ENCODE results near the gene DISP2. TPM values are rescaled to one million over a fixed set of nuclear protein-coding genes. Genes with fewer than 3 reads are reported as not detected.
A peak's percentile ranks its signal among the peaks of the same experiment; 100 is the strongest.

DISP2 gene
- total RNA-seq, 1 donor: 0.36 TPM

GRCh38 chr15:40354408-40355171 lies 3.4 kb upstream of the DISP2 start:
- H3K79me2 ChIP-seq (ENCODE audit: insufficient read depth, low read length): no peaks in the 10 kb centered on the region
- H3K4me1 ChIP-seq (ENCODE audit: insufficient read depth, low read length): peaks cover 12% of the 10 kb centered on the region
- no peak overlapping the region for H3K27ac ChIP-seq (ENCODE audit: low read depth, low read length)
- peak; percentile 98 for DNase-seq (ENCODE audit: insufficient read length, low spot score, missing footprints)
- peak; percentile 69 for TF ChIP-seq CTCF (IDR thresholded peaks at IDR 0.05; ENCODE audit: extremely low read depth, low read depth, low read length)
- no peaks in the 10 kb centered on the region for H3K36me3 ChIP-seq (ENCODE audit: insufficient read depth, low read length)
- H4K20me1 ChIP-seq (ENCODE audit: insufficient read depth, low read length): no peaks in the 10 kb centered on the region
- peak overlapping the region; percentile 62 for H2AFZ ChIP-seq (ENCODE audit: low read length)
- H3K4me2 ChIP-seq (ENCODE audit: insufficient read depth, low read length): peak overlapping the region; percentile 43
- peaks cover 9% of the 10 kb centered on the region for H3K27me3 ChIP-seq (ENCODE audit: insufficient read depth, low read length)
- H3K9me3 ChIP-seq (ENCODE audit: low read depth, low read length): no peaks in the 10 kb centered on the region
- H3K4me3 ChIP-seq (ENCODE audit: insufficient read depth, low read length): peak overlapping the region; percentile 16

- Histone ChIP-seq H3K27ac (ENCODE audit: low read depth, low read length) (no peak overlapping the region), H3K79me2 (ENCODE audit: insufficient read depth, low read length) (no peaks in the 10 kb centered on the region), H3K27me3 (ENCODE audit: insufficient read depth, low read length) (peaks cover 9% of the 10 kb centered on the region), H3K4me1 (ENCODE audit: insufficient read depth, low read length) (peaks cover 12% of the 10 kb centered on the region), H3K36me3 (ENCODE audit: insufficient read depth, low read length) (no peaks in the 10 kb centered on the region), H3K4me3 (ENCODE audit: insufficient read depth, low read length) (no peak overlapping the region), H3K4me2 (ENCODE audit: insufficient read depth, low read length) (no peak overlapping the region), H3K9me3 (ENCODE audit: low read depth, low read length) (no peaks in the 10 kb centered on the region), H4K20me1 (ENCODE audit: insufficient read depth, low read length) (no peaks in the 10 kb centered on the region), H2AFZ (ENCODE audit: low read length) (no peak overlapping the region)
- TF ChIP-seq CTCF (IDR thresholded peaks at IDR 0.05; ENCODE audit: extremely low read depth, low read depth, low read length): no peak
- peak; percentile 76 for DNase-seq (ENCODE audit: insufficient read length, low spot score, missing footprints)
These were observed 1.9 kb upstream of the DISP2 start for GRCh38 chr15:40355976-40356585.

GRCh38 chr15:40357246-40357645 lies 773 bp upstream of the DISP2 start:
- Histone ChIP-seq H3K9me3 (ENCODE audit: low read depth, low read length) (no peaks in the 10 kb centered on the region), H3K27ac (ENCODE audit: low read depth, low read length) (no peak overlapping the region), H3K36me3 (ENCODE audit: insufficient read depth, low read length) (no peaks in the 10 kb centered on the region), H3K4me2 (ENCODE audit: insufficient read depth, low read length) (peak overlapping the region; percentile 93), H3K27me3 (ENCODE audit: insufficient read depth, low read length) (peaks cover 14% of the 10 kb centered on the region), H3K4me1 (ENCODE audit: insufficient read depth, low read length) (peaks cover 12% of the 10 kb centered on the region), H4K20me1 (ENCODE audit: insufficient read depth, low read length) (no peaks in the 10 kb centered on the region), H3K79me2 (ENCODE audit: insufficient read depth, low read length) (no peaks in the 10 kb centered on the region), H2AFZ (ENCODE audit: low read length) (no peak overlapping the region), H3K4me3 (ENCODE audit: insufficient read depth, low read length) (no peak overlapping the region)
- DNase-seq (ENCODE audit: insufficient read length, low spot score, missing footprints): peak; percentile 75
- no peak for TF ChIP-seq CTCF (IDR thresholded peaks at IDR 0.05; ENCODE audit: extremely low read depth, low read depth, low read length)
